Measurements from ENCODE around the gene DDX10. TPM values are rescaled to one million over a fixed set of nuclear protein-coding genes. Genes with fewer than 3 reads are reported as not detected.

The DDX10 gene
- total RNA-seq, 1 experiment from 2014 or later, result 18.9 TPM

GRCh38 chr11:108886005-108886659 is 221.3 kb downstream of the DDX10 start:
- no peak for DNase-seq
- Histone ChIP-seq H3K9me3 (0 out of 2 replicates have a peak, but pooled peaks cover 2% of the 10 kb centered on the region), H3K36me3 (no peaks in the 10 kb centered on the region), H3K4me3 (no peak overlapping the region), H3K27me3 (no peaks in the 10 kb centered on the region)

GRCh38 chr11:108886660-108887009 is 221.8 kb downstream of the DDX10 start:
- Histone ChIP-seq H3K9me3 (0 out of 2 replicates have a peak, but pooled peaks cover 2% of the 10 kb centered on the region), H3K4me3 (no peak overlapping the region), H3K27me3 (no peaks in the 10 kb centered on the region), H3K36me3 (no peaks in the 10 kb centered on the region)
- no peak for DNase-seq

DNA sequence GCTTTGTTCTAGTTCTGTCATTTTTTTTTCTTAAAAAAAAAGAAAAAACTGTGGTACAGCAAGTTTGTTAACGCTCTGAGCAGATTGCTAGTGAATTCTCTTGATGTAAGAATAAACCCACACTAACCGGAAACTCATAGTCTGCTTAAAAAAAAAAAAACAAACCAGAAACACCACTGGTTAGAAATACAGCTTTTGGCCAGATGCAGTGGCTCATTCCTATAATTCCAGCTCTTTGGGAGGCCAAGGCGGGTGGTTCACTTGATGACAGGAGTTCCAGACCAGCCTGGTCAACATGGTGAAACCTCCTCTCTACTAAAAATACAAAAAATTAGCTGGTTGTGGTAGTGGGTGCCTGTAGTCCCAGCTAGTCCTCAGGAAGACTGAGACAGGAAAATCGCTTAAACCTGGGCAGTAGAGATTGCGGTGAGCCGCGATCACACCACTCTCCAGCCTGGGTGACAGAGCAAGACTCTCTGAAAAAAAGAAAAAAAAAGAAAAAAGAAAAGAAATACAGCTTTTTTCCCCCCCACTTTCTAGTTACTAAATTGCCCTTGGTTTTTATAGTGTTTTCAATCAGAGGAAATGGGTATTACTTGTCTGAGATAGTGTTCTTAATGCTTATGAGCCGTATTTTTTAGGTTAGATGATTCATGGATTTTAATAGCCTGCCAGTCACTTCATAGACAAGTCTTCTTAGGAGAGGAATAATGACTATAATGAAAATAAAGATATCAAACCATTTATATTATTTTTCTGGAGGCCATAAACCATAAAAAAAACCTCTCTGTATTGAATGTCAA is 222.8 kb downstream of the DDX10 start:
- Histone ChIP-seq H3K27me3 (no peaks in the 10 kb centered on the region), H3K36me3 (no peaks in the 10 kb centered on the region), H3K9me3 (0 out of 2 replicates have a peak, but pooled peaks cover 2% of the 10 kb centered on the region), H3K4me3 (no peak overlapping the region)
- no peak for DNase-seq

GRCh38 chr11:108890482-108891105 is 225.7 kb downstream of the DDX10 start:
- no peak for DNase-seq
- Histone ChIP-seq H3K36me3 (no peaks in the 10 kb centered on the region), H3K4me3 (no peak overlapping the region), H3K9me3 (no peaks in the 10 kb centered on the region), H3K27me3 (no peaks in the 10 kb centered on the region)

- Histone ChIP-seq H3K27me3 (no peaks in the 10 kb centered on the region), H3K4me3 (no peak overlapping the region), H3K36me3 (no peaks in the 10 kb centered on the region), H3K9me3 (no peaks in the 10 kb centered on the region)
- no peak for DNase-seq
Observed at GRCh38 chr11:108891143-108891542, 226.3 kb downstream of the DDX10 start.

DNA sequence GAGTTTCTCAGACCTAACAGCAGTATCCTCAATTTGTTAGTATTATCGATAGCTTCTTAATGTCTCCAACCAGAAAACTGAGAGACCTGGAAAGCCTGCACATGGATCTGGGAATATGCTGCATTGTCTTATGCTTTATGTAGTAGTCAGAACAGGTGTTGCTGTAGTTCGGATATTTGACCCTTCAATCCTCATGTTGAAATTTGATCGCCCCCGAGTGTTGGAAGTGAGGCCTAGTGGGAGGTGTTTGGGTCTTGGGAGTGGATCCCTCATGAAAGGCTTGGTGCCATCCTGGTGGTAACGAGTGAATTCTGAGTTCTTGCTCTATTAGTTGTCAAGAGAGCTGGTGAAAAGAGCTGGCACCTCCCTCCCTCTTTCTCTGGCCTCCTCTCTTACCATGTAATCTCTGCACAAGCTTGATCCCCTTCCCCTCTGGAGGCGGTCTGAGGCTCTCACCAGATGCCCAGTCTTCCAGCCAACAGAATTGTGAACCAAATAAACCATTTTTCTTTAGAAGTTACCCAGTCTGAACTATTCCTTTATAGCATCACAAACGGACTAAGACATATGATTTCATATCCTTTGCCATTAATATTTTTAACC is 227.1 kb downstream of the DDX10 start:
- Histone ChIP-seq H3K9me3 (peaks cover 3% of the 10 kb centered on the region), H3K27me3 (no peaks in the 10 kb centered on the region), H3K36me3 (peaks cover 3% of the 10 kb centered on the region; the same call in 1 of the 2 replicates), H3K4me3 (no peak overlapping the region)
- DNase-seq, result no peak

- peaks cover 15% of the 10 kb centered on the region; the same call in 1 of the 2 replicates for H3K36me3 ChIP-seq
- no peak overlapping the region for H3K4me3 ChIP-seq
- peaks cover 18% of the 10 kb centered on the region for H3K9me3 ChIP-seq
- no peak for DNase-seq
- no peaks in the 10 kb centered on the region for H3K27me3 ChIP-seq
Observed at GRCh38 chr11:108895579-108896480, 231.0 kb downstream of the DDX10 start.

GRCh38 chr11:108897071-108897481 is 232.2 kb downstream of the DDX10 start:
- peaks cover 18% of the 10 kb centered on the region for H3K9me3 ChIP-seq
- peaks cover 15% of the 10 kb centered on the region; the same call in 1 of the 2 replicates for H3K36me3 ChIP-seq
- no peaks in the 10 kb centered on the region for H3K27me3 ChIP-seq
- no peak overlapping the region for H3K4me3 ChIP-seq
- no peak for DNase-seq

- DNase-seq, result no peak
Observed at GRCh38 chr11:108897916-108898315, 233.0 kb downstream of the DDX10 start.

GRCh38 chr11:108901359-108901758 is 236.5 kb downstream of the DDX10 start:
- DNase-seq, result no peak
- H3K27me3 ChIP-seq, result no peaks in the 10 kb centered on the region

More at GRCh38 chr11:108897916-108898315, 233.0 kb downstream of the DDX10 start:
- Histone ChIP-seq H3K9me3 (peaks cover 18% of the 10 kb centered on the region), H3K36me3 (peaks cover 15% of the 10 kb centered on the region; the same call in 1 of the 2 replicates), H3K4me3 (no peak overlapping the region), H3K27me3 (no peaks in the 10 kb centered on the region)

DNA sequence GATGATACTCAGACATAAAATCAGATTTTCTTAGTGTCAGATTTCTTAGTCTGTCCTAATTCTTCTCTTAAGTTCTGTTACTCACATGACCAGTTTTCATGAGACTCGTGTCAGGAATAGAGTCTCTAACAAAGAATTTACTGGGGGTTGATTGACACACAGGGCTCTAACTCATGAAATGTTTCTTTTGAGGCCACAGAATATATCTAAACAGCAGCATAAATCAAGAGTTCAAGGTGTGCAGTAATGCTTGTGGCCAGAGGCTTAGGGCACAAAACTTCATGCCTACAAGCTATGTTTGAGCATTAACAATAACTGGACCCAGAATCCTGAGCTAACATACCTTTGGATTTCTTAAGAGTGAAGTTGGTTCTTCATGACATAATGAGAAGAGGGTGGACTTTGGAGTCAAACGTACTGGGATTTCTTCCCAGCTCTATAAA is 237.2 kb downstream of the DDX10 start:
- Histone ChIP-seq H3K4me3 (no peak overlapping the region), H3K27me3 (no peaks in the 10 kb centered on the region), H3K9me3 (peaks cover 15% of the 10 kb centered on the region), H3K36me3 (peaks cover 12% of the 10 kb centered on the region; the same call in 1 of the 2 replicates)
- no peak for DNase-seq

More at GRCh38 chr11:108901359-108901758, 236.5 kb downstream of the DDX10 start:
- H3K9me3 ChIP-seq, result peaks cover 18% of the 10 kb centered on the region
- H3K36me3 ChIP-seq, result peaks cover 15% of the 10 kb centered on the region; the same call in 1 of the 2 replicates
- H3K4me3 ChIP-seq, result no peak overlapping the region

DNA sequence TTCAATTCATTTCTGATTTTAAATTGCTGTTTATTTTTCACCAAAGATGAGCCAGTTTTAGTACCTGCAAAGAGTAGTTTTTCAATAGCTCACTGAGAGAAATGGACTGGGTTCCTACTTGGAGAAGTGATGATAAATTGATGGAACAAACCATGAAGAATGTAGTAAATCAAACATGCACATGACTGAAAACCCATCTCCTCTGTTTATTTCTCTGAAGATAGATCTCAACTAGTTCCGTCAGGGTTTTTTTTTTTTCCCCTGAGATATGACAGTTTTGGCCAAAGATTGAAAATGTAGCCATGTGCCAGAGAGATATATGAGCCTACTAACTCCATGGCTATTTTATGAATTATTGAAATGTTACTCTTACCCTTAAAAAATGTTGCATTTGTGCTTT is 239.6 kb downstream of the DDX10 start:
- Histone ChIP-seq H3K9me3 (no peaks in the 10 kb centered on the region), H3K27me3 (no peaks in the 10 kb centered on the region), H3K4me3 (no peak overlapping the region), H3K36me3 (no peaks in the 10 kb centered on the region)
- no peak for DNase-seq

DNA sequence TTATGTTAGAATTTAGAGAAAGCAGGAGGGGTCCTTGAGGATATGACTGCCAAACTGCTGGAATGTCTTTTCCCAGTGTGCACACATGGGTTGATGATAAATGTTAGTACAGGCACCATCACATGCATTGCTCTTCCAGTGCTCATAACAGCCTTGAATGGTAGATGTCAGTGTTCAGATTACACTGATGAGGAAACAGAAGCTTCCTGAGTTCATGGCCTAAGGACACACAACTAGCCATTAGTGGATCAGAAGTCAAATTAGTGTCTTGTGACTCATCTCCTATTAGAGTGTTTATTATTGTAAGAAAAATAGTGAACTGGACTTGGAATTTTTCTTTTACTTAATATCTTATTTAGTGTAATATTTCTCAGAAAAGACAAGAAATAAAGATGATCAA is 241.5 kb downstream of the DDX10 start:
- no peak for DNase-seq

GRCh38 chr11:108906826-108907225 is 242.0 kb downstream of the DDX10 start:
- no peak overlapping the region for H3K4me3 ChIP-seq
- no peak for DNase-seq
- H3K9me3 ChIP-seq, result no peaks in the 10 kb centered on the region
- no peaks in the 10 kb centered on the region for H3K36me3 ChIP-seq
- H3K27me3 ChIP-seq, result no peaks in the 10 kb centered on the region

More for the DNA sequence above, 241.5 kb downstream of the DDX10 start:
- Histone ChIP-seq H3K27me3 (no peaks in the 10 kb centered on the region), H3K9me3 (no peaks in the 10 kb centered on the region), H3K4me3 (no peak overlapping the region), H3K36me3 (no peaks in the 10 kb centered on the region)

DNA sequence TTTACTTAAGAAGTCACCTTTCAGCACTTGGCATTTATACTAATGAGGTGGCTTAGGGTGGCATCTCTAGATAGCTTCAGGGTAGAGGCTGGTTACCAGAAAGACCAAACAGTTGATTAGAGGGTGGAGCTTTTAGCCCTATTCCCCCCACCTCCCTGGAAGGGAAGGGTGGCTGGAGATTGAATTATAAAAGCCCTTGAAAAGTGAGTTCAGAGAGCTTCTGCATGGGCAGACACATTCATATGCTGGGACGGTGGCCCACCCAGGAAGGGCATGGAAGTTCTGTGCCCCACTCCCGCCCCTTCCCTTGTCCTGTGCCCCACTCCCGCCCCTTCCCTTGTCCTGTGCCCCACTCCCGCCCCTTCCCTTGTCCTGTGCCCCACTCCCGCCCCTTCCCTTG is 244.2 kb downstream of the DDX10 start:
- H3K27me3 ChIP-seq, result no peaks in the 10 kb centered on the region
- no peak overlapping the region for H3K4me3 ChIP-seq
- H3K36me3 ChIP-seq, result no peaks in the 10 kb centered on the region
- no peaks in the 10 kb centered on the region for H3K9me3 ChIP-seq
- no peak for DNase-seq

DNA sequence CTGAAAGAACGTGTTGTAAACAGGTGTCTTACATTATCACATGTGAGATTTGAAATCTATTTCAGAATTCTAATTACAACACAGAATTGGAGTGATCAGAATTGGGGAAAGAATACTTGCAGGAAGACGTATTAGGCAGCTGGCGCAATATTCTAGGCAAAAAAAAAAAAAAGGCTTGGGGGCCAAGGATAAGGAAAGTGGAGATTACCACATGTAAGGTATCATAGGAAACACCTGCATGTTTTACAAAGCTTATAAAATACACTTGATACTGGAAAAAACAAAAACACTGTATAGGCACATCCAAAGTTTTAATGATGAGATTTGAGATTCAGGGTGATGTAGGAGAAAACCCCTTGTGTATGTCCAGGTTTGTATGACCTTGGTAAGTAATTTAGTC is 245.1 kb downstream of the DDX10 start:
- DNase-seq, result no peak
- Histone ChIP-seq H3K36me3 (no peaks in the 10 kb centered on the region), H3K9me3 (no peaks in the 10 kb centered on the region), H3K4me3 (no peak overlapping the region), H3K27me3 (no peaks in the 10 kb centered on the region)

All from MG63 (cell line).